HepG2 (cell line): Measurements from ENCODE around the gene TWNK. TPM values are rescaled to one million over a fixed set of nuclear protein-coding genes. Genes with fewer than 3 reads are reported as not detected.

Experiments used
- ATAC-seq: fragments of 200-7000 bp; cut with Tn5 transposase; 3 replicates; pipeline ENCODE4 v1.9.1; 2020; ENCODE audit warnings: mild to moderate bottlenecking, moderate library complexity
- BruUV-seq: library from RNA; stranded (reverse); fragments of 400-500 nt; replicated peaks from 2 replicates; lab custom pipeline; 2021; lab: Mats Ljungman, UMichigan
- CTCF ChIA-PET: fragments of 300-600 bp; formaldehyde crosslinking; extraction: SDS; loops from one replicate; lab custom pipeline; 2021; ENCODE audit warnings: low total read pairs, inconsistent platforms, low intra/inter-chr PET ratio; lab: Yijun Ruan, JAX
- POLR2A ChIA-PET: fragments of 350-600 bp; sonication (Branson Sonifier 250); formaldehyde crosslinking; loops from one replicate; lab custom pipeline; 2020; ENCODE audit warnings: antibody characterized with exemption, inconsistent platforms; lab: Yijun Ruan, JAX
- DNase-seq: peaks from one replicate; pipeline ENCODE4 v3.0.0-alpha.2; 2015; ENCODE audit warnings: low spot score
- FAIRE-seq: peaks from 3 replicates; lab custom pipeline; 2011; peaks lifted over from hg19 to GRCh38; lab: Jason Lieb, UNC
- H2AFZ ChIP-seq: one replicate; pipeline ENCODE4 v1.6.1; 2011; ENCODE audit warnings: low read length, inconsistent platforms
- H3K27ac ChIP-seq: fragments of 300-600 bp; 3 replicates; pipeline ENCODE4 v1.8.0; 2011; ENCODE audit warnings: mixed run types, mild to moderate bottlenecking, mixed read lengths, low read length, inconsistent platforms; ENCODE audit not compliant: insufficient read depth; ENCODE audit errors: extremely low read length
- H3K27me3 ChIP-seq, 2 experiments: fragments of 200-600 bp in 1 of 2; 2 replicates in 1 of 2; 3 replicates in 1 of 2; pipeline versions ENCODE4 v1.6.0 to v1.8.0; 2011; ENCODE audit warnings: low read length in 2 of 2, mild to moderate bottlenecking in 2 of 2, moderate library complexity in 2 of 2, inconsistent platforms in 1 of 2; ENCODE audit not compliant: insufficient read depth in 2 of 2, control insufficient read depth in 1 of 2
- H3K36me3 ChIP-seq, 2 experiments: fragments of 200-600 bp in 1 of 2; replicated peaks in 1 of 2; 2 replicates in 1 of 2; 3 replicates in 1 of 2; pipeline versions ENCODE4 v1.5.1 to v1.8.0; 2011; ENCODE audit warnings: low read length in 2 of 2, inconsistent platforms in 1 of 2; ENCODE audit not compliant: insufficient read depth in 2 of 2, control insufficient read depth in 1 of 2
- H3K4me1 ChIP-seq: 2 replicates; pipeline ENCODE4 v1.5.1; 2012; ENCODE audit warnings: low read length, inconsistent platforms; ENCODE audit not compliant: insufficient read depth
- H3K4me2 ChIP-seq: 2 replicates; pipeline ENCODE4 v1.6.0; 2011; ENCODE audit warnings: low read depth, low read length, inconsistent platforms
- H3K4me3 ChIP-seq, 3 experiments: fragments of 200-600 bp in 1 of 3; sonication (generic), shearing (Covaris generic) in 1 of 3; replicated peaks in 1 of 3; 2 replicates each; pipeline ENCODE4 v1.5.1; 2011 to 2016; ENCODE audit warnings: low read length in 3 of 3, inconsistent platforms in 2 of 3, low read depth in 2 of 3, mild to moderate bottlenecking in 2 of 3, control low read depth in 1 of 3, mixed read lengths in 1 of 3; ENCODE audit not compliant: insufficient read depth in 1 of 3
- H3K79me2 ChIP-seq: one replicate; pipeline ENCODE4 v1.6.1; 2011; ENCODE audit warnings: low read length, inconsistent platforms; ENCODE audit not compliant: insufficient read depth
- H3K9ac ChIP-seq: 2 replicates; pipeline ENCODE4 v1.6.0; 2011; ENCODE audit warnings: mild to moderate bottlenecking, low read depth, low read length, inconsistent platforms; ENCODE audit not compliant: insufficient read depth
- H3K9me3 ChIP-seq: 2 replicates; pipeline ENCODE4 v1.5.1; 2012; ENCODE audit warnings: mild to moderate bottlenecking, low read length
- H4K20me1 ChIP-seq: 2 replicates; pipeline ENCODE4 v1.6.0; 2011; ENCODE audit warnings: inconsistent platforms, mild to moderate bottlenecking, low read length, moderate library complexity; ENCODE audit not compliant: insufficient read depth
- ADNP ChIP-seq: sonication (generic); formaldehyde crosslinking; IDR thresholded peaks from 2 replicates; pipeline ENCODE4 v1.4.0; 2020; ENCODE audit warnings: missing genetic modification reagents
- KLF15 ChIP-seq: sonication (generic); formaldehyde crosslinking; IDR thresholded peaks from 2 replicates; pipeline ENCODE4 v1.8.1; 2023; ENCODE audit warnings: borderline replicate concordance, mild to moderate bottlenecking, inconsistent platforms, missing genetic modification reagents, mixed read lengths
- MAZ ChIP-seq, 2 experiments: sonication (generic) in 1 of 2; formaldehyde crosslinking in 1 of 2; IDR thresholded peaks; 2 replicates each; pipeline versions ENCODE4 v1.5.0 to v1.6.1; 2012 to 2020; ENCODE audit warnings: low read depth in 2 of 2, mild to moderate bottlenecking in 2 of 2, borderline replicate concordance in 1 of 2, improper control_type of control experiment in 1 of 2, low read length in 1 of 2, missing genetic modification reagents in 1 of 2, moderate library complexity in 1 of 2
- NR2F1 ChIP-seq, 2 experiments: fragments of 450-650 bp in 1 of 2; formaldehyde crosslinking in 1 of 2; IDR thresholded peaks; 2 replicates each; pipeline versions ENCODE4 v1.5.0 to v1.6.1; 2016 to 2020; ENCODE audit warnings: mild to moderate bottlenecking in 1 of 2, missing compliant biosample characterization in 1 of 2, missing genetic modification reagents in 1 of 2, moderate library complexity in 1 of 2
- SMARCC2 ChIP-seq: fragments of 450-650 bp; IDR thresholded peaks from 2 replicates; pipeline ENCODE4 v1.6.1; 2017; ENCODE audit warnings: antibody characterized with exemption, mild to moderate bottlenecking
- TARDBP ChIP-seq: sonication (generic); formaldehyde crosslinking; IDR thresholded peaks from 2 replicates; pipeline ENCODE4 v1.8.0; 2022; ENCODE audit warnings: mild to moderate bottlenecking, missing genetic modification reagents
- ZFP1 ChIP-seq: IDR thresholded peaks from 2 replicates; pipeline ENCODE4 v1.6.1; 2016
- ZNF264 ChIP-seq: sonication (generic); formaldehyde crosslinking; IDR thresholded peaks from 2 replicates; pipeline ENCODE4 v1.4.0; 2020; ENCODE audit warnings: missing genetic modification reagents
- ZNF891 ChIP-seq: sonication (generic); formaldehyde crosslinking; IDR thresholded peaks from 2 replicates; pipeline ENCODE4 v1.5.0; 2020; ENCODE audit warnings: mild to moderate bottlenecking, missing genetic modification reagents
- WGBS: methylation state at CpG from one replicate; pipeline ENCODE4 v1.1.6; 2017; ENCODE audit warnings: low lambda C conversion rate; 5-methylcytosine and 5-hydroxymethylcytosine counted together
- in situ Hi-C: cut with HindIII; loops from 2 replicates; pipeline ENCODE4 v1.10.0; 2017; ENCODE audit warnings: low pct_unique_long_range_greater_than_20kb; ENCODE audit not compliant: extremely low pct_ligation_motif_present
- intact Hi-C: fragments of 100-400 bp; cut with micrococcal nuclease; formaldehyde crosslinking; loops from one replicate; pipeline ENCODE4 v1.10.0; 2022; ENCODE audit not compliant: unreplicated experiment
- polyA plus RNA-seq, 8 experiments: library from polyadenylated mRNA; depleted of rRNA in 3 of 8; stranded (reverse) in 7 of 8; unstranded in 1 of 8; fragments of >200 nt; fragmentation: Illumina TruSeq in 4 of 8; extraction: Trizol in 4 of 8; gene quantifications; 2 replicates each; pipeline versions ENCODE4 v1.2.1 to v1.2.3, GENCODE V29; 2011 to 2016; ENCODE audit warnings: low read depth in 4 of 8, missing spikeins in 1 of 8, mixed read lengths in 1 of 8; ENCODE audit not compliant: insufficient read depth in 1 of 8
- total RNA-seq, 5 experiments: library from RNA; depleted of rRNA; stranded (reverse); fragments of >200 nt; fragmentation: Illumina TruSeq; extraction: Trizol; gene quantifications; 2 replicates each; pipeline ENCODE4 v1.2.3, GENCODE V29; 2016; ENCODE audit warnings: low read depth in 1 of 5
- TF ChIP-seq, protein P1 (sequence below): sonication (generic); formaldehyde crosslinking; IDR thresholded peaks from 2 replicates; pipeline ENCODE4 v1.4.0; 2020; ENCODE audit warnings: mild to moderate bottlenecking, missing genetic modification reagents
- TF ChIP-seq, protein P2 (sequence below), 2 experiments: fragments of 450-650 bp in 1 of 2; sonication (generic) in 1 of 2; formaldehyde crosslinking; IDR thresholded peaks; 2 replicates each; pipeline versions ENCODE4 v1.5.0 to v1.8.0; 2020 to 2022; ENCODE audit warnings: mild to moderate bottlenecking in 1 of 2, missing genetic modification reagents in 1 of 2
- TF ChIP-seq, protein P3 (sequence below): sonication (generic); formaldehyde crosslinking; conservative IDR thresholded peaks from 2 replicates; pipeline ENCODE4 v1.4.0; 2020; ENCODE audit warnings: missing genetic modification reagents

Gene TWNK
- total and polyA plus RNA-seq, 2 of the 13 experiments (the other 11 are each of a cell fraction or from before 2014, with no cell fraction given) = 10.7 to 16.5 TPM

DNA sequence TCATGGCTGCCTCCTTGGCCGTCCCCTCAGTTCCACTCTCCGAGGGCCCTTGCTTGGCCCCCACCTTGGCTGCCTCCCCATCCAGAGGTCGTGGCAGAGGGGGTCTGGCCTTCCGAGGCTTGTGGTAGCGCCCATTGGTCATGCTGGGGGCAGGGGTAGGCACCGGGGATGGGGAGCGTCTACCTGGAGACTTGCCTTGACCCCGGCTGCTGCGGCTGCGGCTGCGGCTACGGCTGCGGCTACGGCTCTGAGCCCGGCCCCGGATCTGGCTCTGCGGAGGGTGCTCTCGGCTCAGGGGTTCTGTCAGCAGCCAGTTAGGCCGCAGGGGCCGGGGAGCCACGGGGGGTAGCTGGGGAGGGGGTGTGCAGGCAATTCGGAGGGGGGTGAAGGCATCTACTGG, 23.0 kb downstream of the TWNK start:
- Histone ChIP-seq H3K9ac (no peak overlapping the region), H3K4me1 (peaks cover 84% of the 10 kb centered on the region), H3K79me2 (no peaks in the 10 kb centered on the region), H3K4me3 (no peak overlapping the region), H4K20me1 (no peaks in the 10 kb centered on the region), H3K9me3 (no peaks in the 10 kb centered on the region), H3K27ac (no peak overlapping the region), H3K27me3 (no peaks in the 10 kb centered on the region), H3K4me2 (no peak overlapping the region), H2AFZ (no peak overlapping the region), H3K36me3 (peaks cover 8 to 17% of the 10 kb centered on the region in 2 experiments; a peak in 3 of 5 replicates)
- ChIA-PET POLR2A (interaction anchor here (1.4 to 7.1 kb wide), 2 partner anchors 11 to 41 kb away, joined by 3 to 124 read pairs; partner anchors contain the start of genes LZTS2 and SEMA4G), CTCF (interaction anchor here (6.1 kb wide), 1 partner anchor 14 kb away, joined by 240 read pairs; the partner anchor contains the start of gene LZTS2)
- TF ChIP-seq, protein P1, sequence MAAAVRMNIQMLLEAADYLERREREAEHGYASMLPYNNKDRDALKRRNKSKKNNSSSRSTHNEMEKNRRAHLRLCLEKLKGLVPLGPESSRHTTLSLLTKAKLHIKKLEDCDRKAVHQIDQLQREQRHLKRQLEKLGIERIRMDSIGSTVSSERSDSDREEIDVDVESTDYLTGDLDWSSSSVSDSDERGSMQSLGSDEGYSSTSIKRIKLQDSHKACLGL (CRISPR knock-in tag) = no peak
- TF ChIP-seq TARDBP = no peak
- TF ChIP-seq ADNP (CRISPR knock-in tag) = no peak
- in situ Hi-C loops = no loop called here
- intact Hi-C loops = loop anchor here (5.0 kb wide), 1 partner anchor 133 kb away; no protein-coding TSS in a partner anchor
- no peak for DNase-seq
- ATAC-seq = no peak
- FAIRE-seq = no peak
- BruUV-seq = no TSS peak
- WGBS = 96% methylated on average over 11 of the region's 22 CpGs

DNA sequence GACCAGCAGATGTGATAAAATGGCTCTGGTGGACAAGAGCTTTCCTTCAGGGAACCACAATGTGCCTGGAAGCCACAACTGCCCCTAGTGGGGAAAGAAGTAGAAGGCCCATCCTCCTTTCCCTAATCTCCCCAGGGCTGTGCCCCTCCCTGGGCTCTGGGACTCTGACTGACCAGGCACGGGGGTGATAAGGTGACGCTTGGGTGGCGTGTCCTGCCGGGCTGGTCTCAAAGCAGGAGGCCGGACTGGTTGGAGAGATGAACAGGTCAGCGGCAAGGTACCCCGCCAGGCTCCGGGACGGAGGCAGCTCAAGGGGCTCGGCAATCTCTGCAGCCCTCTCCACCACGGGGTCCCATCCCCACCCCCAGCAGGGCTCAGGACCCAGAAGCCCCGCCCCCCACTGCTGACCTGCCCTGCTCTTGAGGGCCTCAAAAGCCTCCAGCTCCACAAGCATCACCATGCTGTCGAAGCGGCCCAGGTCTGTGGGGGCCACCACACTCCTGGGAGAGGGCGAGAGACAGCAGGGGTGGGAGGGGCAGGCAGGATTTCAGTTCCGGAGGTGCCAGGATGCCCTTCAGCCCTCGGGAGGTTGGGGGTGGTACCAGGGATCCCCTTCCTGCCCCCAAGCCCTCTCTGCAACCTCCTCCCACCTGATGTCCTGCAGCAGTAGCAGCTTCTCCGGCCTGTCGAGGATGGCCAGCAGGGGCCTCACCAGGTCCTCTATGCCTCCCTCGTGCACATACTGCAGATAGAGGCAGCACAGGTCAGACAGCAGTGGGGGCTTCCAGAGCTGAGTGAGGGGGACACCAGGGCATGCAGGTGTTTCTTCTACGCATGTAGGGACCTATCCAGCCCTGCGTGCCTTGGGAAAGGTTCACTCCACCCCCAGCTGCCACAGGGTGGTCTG, 24.4 kb downstream of the TWNK start:
- intact Hi-C loops (loop anchor here (1.0 to 5.0 kb wide), 4 partner anchors 13 to 134 kb away; no protein-coding TSS in a partner anchor), in situ Hi-C loops (no loop called here)
- no peak overlapping the region for H3K27ac ChIP-seq
- peak; percentile 79 for ATAC-seq
- DNase-seq = peak; percentile 73
- H4K20me1 ChIP-seq = no peaks in the 10 kb centered on the region
- no peak overlapping the region for H2AFZ ChIP-seq
- H3K4me1 ChIP-seq = peaks cover 83% of the 10 kb centered on the region
- H3K4me2 ChIP-seq = peak overlapping the region; percentile 89
- peaks cover 0 to 6% of the 10 kb centered on the region in 2 experiments; a peak in 1 of 5 replicates for H3K36me3 ChIP-seq
- peak overlapping the region; percentile 33 to 77 (median 68) for H3K4me3 ChIP-seq
- H3K27me3 ChIP-seq = no peaks in the 10 kb centered on the region
- no peaks in the 10 kb centered on the region for H3K9me3 ChIP-seq
- H3K9ac ChIP-seq = peak overlapping the region; percentile 52
- no TSS peak for BruUV-seq
- CTCF ChIA-PET = interaction anchor here (1.2 to 6.1 kb wide), 3 partner anchors 15 to 340 kb away, joined by 3 to 240 read pairs (median 3); partner anchors contain the start of gene LZTS2
- no peaks in the 10 kb centered on the region for H3K79me2 ChIP-seq
- POLR2A ChIA-PET = interaction anchor here (0.8 to 7.1 kb wide), 10 partner anchors 12 to 133 kb away, joined by 3 to 124 read pairs (median 5); partner anchors contain the start of genes LZTS2, PDZD7 and SFXN3
- WGBS = 0% methylated on average over 7 of the region's 22 CpGs
- peak; percentile 81 for FAIRE-seq
- TF ChIP-seq NR2F1 (CRISPR knock-in tag; IDR thresholded peaks at IDR 0.05) (no peak), KLF15 (CRISPR knock-in tag) (no peak), ZFP1 (CRISPR knock-in tag) (no peak), SMARCC2 (no peak), ZNF264 (CRISPR knock-in tag) (0 out of 2 replicates have a peak, but pooled peaks have one; percentile 31), MAZ (IDR thresholded peaks at IDR 0.05; ENCODE audit: borderline replicate concordance, low read depth, low read length) (no peak), MAZ (CRISPR knock-in tag; IDR thresholded peaks at IDR 0.05; ENCODE audit: low read depth) (peak; percentile 37; the same call in 1 of the 2 replicates), ZNF891 (CRISPR knock-in tag) (no peak)
- TF ChIP-seq, protein P2, sequence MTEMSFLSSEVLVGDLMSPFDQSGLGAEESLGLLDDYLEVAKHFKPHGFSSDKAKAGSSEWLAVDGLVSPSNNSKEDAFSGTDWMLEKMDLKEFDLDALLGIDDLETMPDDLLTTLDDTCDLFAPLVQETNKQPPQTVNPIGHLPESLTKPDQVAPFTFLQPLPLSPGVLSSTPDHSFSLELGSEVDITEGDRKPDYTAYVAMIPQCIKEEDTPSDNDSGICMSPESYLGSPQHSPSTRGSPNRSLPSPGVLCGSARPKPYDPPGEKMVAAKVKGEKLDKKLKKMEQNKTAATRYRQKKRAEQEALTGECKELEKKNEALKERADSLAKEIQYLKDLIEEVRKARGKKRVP (CRISPR knock-in tag; IDR thresholded peaks at IDR 0.05) = no peak
- TF ChIP-seq, protein P3, sequence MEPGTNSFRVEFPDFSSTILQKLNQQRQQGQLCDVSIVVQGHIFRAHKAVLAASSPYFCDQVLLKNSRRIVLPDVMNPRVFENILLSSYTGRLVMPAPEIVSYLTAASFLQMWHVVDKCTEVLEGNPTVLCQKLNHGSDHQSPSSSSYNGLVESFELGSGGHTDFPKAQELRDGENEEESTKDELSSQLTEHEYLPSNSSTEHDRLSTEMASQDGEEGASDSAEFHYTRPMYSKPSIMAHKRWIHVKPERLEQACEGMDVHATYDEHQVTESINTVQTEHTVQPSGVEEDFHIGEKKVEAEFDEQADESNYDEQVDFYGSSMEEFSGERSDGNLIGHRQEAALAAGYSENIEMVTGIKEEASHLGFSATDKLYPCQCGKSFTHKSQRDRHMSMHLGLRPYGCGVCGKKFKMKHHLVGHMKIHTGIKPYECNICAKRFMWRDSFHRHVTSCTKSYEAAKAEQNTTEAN = no peak
